ENCODE data around the gene KLK10.
"Not testable (repeated sequence)": the region's sequence is repeated elsewhere in the genome, so short reads cannot be mapped to it uniquely, and the experiment has no call there.

KLK10 gene

GRCh38 chr19:50972795-50973376 lies 46.6 kb downstream of the KLK10 start:
- DNase-seq (ENCODE audit: low read depth in 3 of 3, low spot score in 1 of 3) = no peak

- DNase-seq (ENCODE audit: low read depth in 3 of 3, low spot score in 1 of 3) = not testable (repeated sequence)
Observed at GRCh38 chr19:50969810-50970209, 49.7 kb downstream of the KLK10 start.

GRCh38 chr19:50969413-50969760 lies 50.1 kb downstream of the KLK10 start, which contains the start of gene KLK6:
TSS of gene KLK6 (minus strand) at chr19:50969591. CDS start at chr19:50968104, 1,487 bp downstream.
- no peak for DNase-seq (ENCODE audit: low read depth in 3 of 3, low spot score in 1 of 3)

- DNase-seq (ENCODE audit: low read depth in 3 of 3, low spot score in 1 of 3) = no peak
Observed at GRCh38 chr19:50968716-50969412, 50.6 kb downstream of the KLK10 start.

GRCh38 chr19:50967929-50968715 lies 51.4 kb downstream of the KLK10 start:
- DNase-seq (ENCODE audit: low read depth in 3 of 3, low spot score in 1 of 3) = no peak

GRCh38 chr19:50964266-50964665 lies 55.2 kb downstream of the KLK10 start:
- no peak for DNase-seq (ENCODE audit: low read depth in 3 of 3, low spot score in 1 of 3)

- DNase-seq (ENCODE audit: low read depth in 3 of 3, low spot score in 1 of 3) = no peak
Observed at GRCh38 chr19:50963381-50963780, 56.1 kb downstream of the KLK10 start.
